ENCODE results near the gene VAMP1. TPM values are rescaled to one million over a fixed set of nuclear protein-coding genes. Genes with fewer than 3 reads are reported as not detected.
"Not testable (repeated sequence)": the region's sequence is repeated elsewhere in the genome, so short reads cannot be mapped to it uniquely, and the experiment has no call there.

The VAMP1 gene
- total RNA-seq, 1 donor from 2014 or later, result 14.0 TPM

DNA sequence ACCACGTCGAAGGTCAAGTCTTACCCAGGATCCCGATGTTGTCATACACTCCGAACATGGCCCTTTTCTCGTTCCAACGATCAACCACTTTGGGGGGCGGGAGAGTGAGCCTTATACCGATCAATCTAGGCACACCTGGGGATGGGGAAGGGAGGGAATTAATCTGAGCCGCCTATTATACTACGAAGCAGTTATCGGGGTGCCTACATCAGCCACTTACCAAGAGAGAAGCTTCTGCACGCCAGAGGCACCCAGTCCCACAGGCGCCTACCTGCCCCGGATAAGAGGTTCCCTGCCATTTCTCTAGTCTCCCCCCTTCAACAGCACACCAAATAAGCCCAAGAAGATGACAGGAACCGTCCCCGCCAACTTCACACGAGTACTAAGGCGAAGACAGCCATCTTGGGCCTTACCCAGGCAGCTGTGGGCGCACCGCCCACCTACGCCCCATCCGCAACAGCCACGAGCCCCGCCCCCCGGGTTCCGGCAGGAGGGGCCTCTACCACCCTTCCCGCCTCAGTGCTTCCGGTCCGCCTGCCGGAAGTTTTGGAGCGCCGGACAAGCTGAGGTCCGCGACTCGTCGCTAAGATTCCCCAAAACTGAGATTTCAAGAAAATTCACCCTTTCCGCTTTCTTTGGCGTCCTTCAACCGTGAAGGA lies 22.5 kb upstream of the VAMP1 start, which contains the start of gene MRPL51:
Gene MRPL51 (minus strand): TSS at position 425 of the 659 bp plus-strand sequence. CDS start 126 bp downstream, at position 299.
- Mint-ChIP-seq H3K4me3 (ENCODE audit: unreplicated experiment) (peak within 1 kb of the TSS; percentile 98), H3K9me3 (ENCODE audit: unreplicated experiment) (peaks cover 3% of the 10 kb centered on the region), H3K27ac (ENCODE audit: unreplicated experiment) (peak within 1 kb of the TSS; percentile 95), H3K4me1 (ENCODE audit: low read depth, unreplicated experiment) (peaks cover 13% of the 10 kb centered on the region), H3K36me3 (ENCODE audit: unreplicated experiment) (no peaks in the 10 kb centered on the region), H3K27me3 (ENCODE audit: unreplicated experiment) (peaks cover 5% of the 10 kb centered on the region)
- no peak for TF ChIP-seq CTCF (IDR thresholded peaks at IDR 0.05; ENCODE audit: partially characterized antibody, unreplicated experiment)
- DNase-seq, result peak; percentile 98

GRCh38 chr12:6490673-6491072 lies 20.2 kb upstream of the VAMP1 start:
- DNase-seq; H3K9me3 Mint-ChIP-seq (ENCODE audit: unreplicated experiment); H3K4me3 Mint-ChIP-seq (ENCODE audit: unreplicated experiment); H3K36me3 Mint-ChIP-seq (ENCODE audit: unreplicated experiment); H3K27ac Mint-ChIP-seq (ENCODE audit: unreplicated experiment); H3K27me3 Mint-ChIP-seq (ENCODE audit: unreplicated experiment): not testable (repeated sequence)
- peaks cover 13% of the 10 kb centered on the region for H3K4me1 Mint-ChIP-seq (ENCODE audit: low read depth, unreplicated experiment)

DNA sequence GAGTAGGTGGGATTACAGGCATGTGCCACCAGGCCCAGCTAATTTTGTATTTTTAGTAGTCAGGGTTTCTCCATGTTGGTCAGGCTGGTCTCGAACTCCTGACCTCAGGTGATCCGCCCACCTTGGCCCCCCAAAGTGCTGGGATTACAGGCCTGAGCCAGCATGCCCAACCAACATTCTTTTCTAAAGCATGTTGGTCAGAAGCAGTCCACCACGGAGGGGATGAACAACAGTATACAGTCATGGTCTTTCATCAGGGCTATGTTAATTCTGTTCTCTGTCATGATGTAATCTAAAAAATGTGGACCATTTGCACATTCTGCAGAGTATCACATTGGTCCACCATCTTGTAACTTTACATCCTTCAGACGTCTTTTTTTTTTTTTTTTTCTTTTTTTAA lies 19.0 kb upstream of the VAMP1 start:
- Mint-ChIP-seq H3K4me3 (ENCODE audit: unreplicated experiment) (no peak overlapping the region), H3K36me3 (ENCODE audit: unreplicated experiment) (no peaks in the 10 kb centered on the region), H3K4me1 (ENCODE audit: low read depth, unreplicated experiment) (peaks cover 4% of the 10 kb centered on the region), H3K27me3 (ENCODE audit: unreplicated experiment) (peaks cover 5% of the 10 kb centered on the region), H3K9me3 (ENCODE audit: unreplicated experiment) (peaks cover 3% of the 10 kb centered on the region), H3K27ac (ENCODE audit: unreplicated experiment) (no peak overlapping the region)
- DNase-seq, result no peak
- TF ChIP-seq CTCF (IDR thresholded peaks at IDR 0.05; ENCODE audit: partially characterized antibody, unreplicated experiment), result no peak

DNA sequence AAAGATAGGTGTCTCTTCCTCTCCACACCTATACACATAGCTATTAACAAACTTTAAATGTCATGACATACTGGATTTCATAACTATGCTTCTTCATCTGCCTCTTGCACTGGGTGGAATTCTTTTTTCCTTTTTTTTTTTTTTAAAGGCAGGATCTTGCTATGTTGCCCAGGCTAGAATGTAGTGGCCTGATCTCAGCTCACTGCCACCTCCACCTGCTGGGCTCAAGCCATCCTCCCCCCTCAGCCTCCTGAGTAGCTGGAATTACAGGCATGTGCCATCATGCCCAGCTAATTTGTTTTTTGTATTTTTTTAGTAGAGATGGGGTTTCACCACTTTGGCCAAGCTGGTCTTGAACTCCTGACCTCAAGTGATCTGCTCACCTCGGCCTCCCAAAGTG lies 17.8 kb upstream of the VAMP1 start:
- no peak for TF ChIP-seq CTCF (IDR thresholded peaks at IDR 0.05; ENCODE audit: partially characterized antibody, unreplicated experiment)
- H3K27ac Mint-ChIP-seq (ENCODE audit: unreplicated experiment), result peak overlapping the region; percentile 16
- peaks cover 3% of the 10 kb centered on the region for H3K4me1 Mint-ChIP-seq (ENCODE audit: low read depth, unreplicated experiment)
- no peaks in the 10 kb centered on the region for H3K36me3 Mint-ChIP-seq (ENCODE audit: unreplicated experiment)
- H3K4me3 Mint-ChIP-seq (ENCODE audit: unreplicated experiment), result no peak overlapping the region
- DNase-seq, result no peak
- peaks cover 3% of the 10 kb centered on the region for H3K27me3 Mint-ChIP-seq (ENCODE audit: unreplicated experiment)
- H3K9me3 Mint-ChIP-seq (ENCODE audit: unreplicated experiment), result peaks cover 2% of the 10 kb centered on the region

- no peak overlapping the region for H3K27ac Mint-ChIP-seq (ENCODE audit: unreplicated experiment)
- peaks cover 1% of the 10 kb centered on the region for H3K4me1 Mint-ChIP-seq (ENCODE audit: low read depth, unreplicated experiment)
- peaks cover 5% of the 10 kb centered on the region for H3K9me3 Mint-ChIP-seq (ENCODE audit: unreplicated experiment)
- no peak for DNase-seq
- TF ChIP-seq CTCF (IDR thresholded peaks at IDR 0.05; ENCODE audit: partially characterized antibody, unreplicated experiment), result no peak
- H3K27me3 Mint-ChIP-seq (ENCODE audit: unreplicated experiment), result peaks cover 8% of the 10 kb centered on the region
- peaks cover 5% of the 10 kb centered on the region for H3K36me3 Mint-ChIP-seq (ENCODE audit: unreplicated experiment)
- no peak overlapping the region for H3K4me3 Mint-ChIP-seq (ENCODE audit: unreplicated experiment)
Measured at GRCh38 chr12:6478416-6478815, 7.9 kb upstream of the VAMP1 start.

- DNase-seq; H3K27ac Mint-ChIP-seq (ENCODE audit: unreplicated experiment); H3K4me3 Mint-ChIP-seq (ENCODE audit: unreplicated experiment); H3K9me3 Mint-ChIP-seq (ENCODE audit: unreplicated experiment); H3K36me3 Mint-ChIP-seq (ENCODE audit: unreplicated experiment); H3K27me3 Mint-ChIP-seq (ENCODE audit: unreplicated experiment); H3K4me1 Mint-ChIP-seq (ENCODE audit: low read depth, unreplicated experiment): not testable (repeated sequence)
Measured at GRCh38 chr12:6477601-6478377, 7.3 kb upstream of the VAMP1 start.

All from glutamatergic neuron (in vitro differentiated cells).